Measurements from ENCODE around the gene WWP2. TPM values are rescaled to one million over a fixed set of nuclear protein-coding genes. Genes with fewer than 3 reads are reported as not detected.
A peak's percentile ranks its signal among the peaks of the same experiment; 100 is the strongest.

WWP2 gene
- total RNA-seq, 6 donors from 2014 or later, result 59.5 to 125 (median 82.3) TPM

GRCh38 chr16:69833357-69834282 lies 71.5 kb downstream of the WWP2 start:
- Histone ChIP-seq H3K27me3 (no peaks in the 10 kb centered on the region), H3K27ac (peak overlapping the region; percentile 16 to 53 (median 30)), H3K4me1 (peaks cover 21 to 41% (median 38%) of the 10 kb centered on the region in 4 donors), H3K9me3 (no peaks in the 10 kb centered on the region), H3K4me3 (no peak overlapping the region), H3K36me3 (peaks cover 0 to 3% (median 1%) of the 10 kb centered on the region in 4 donors)
- WGBS, 2 donors, result 64 to 69% methylated on average over 7 of the region's 7 CpGs
- peak in 1 of 2 donors; percentile 78 for DNase-seq
- ATAC-seq (ENCODE audit: low FRiP score in 2 of 2), result no peak
- TF ChIP-seq EP300 (IDR thresholded peaks at IDR 0.05) (no peak), POLR2A (IDR thresholded peaks at IDR 0.05) (no peak), CTCF (IDR thresholded peaks at IDR 0.05) (no peak), POLR2AphosphoS5 (IDR thresholded peaks at IDR 0.05) (no peak)

- WGBS, 2 donors, result 89 to 95% methylated on average over 7 of the region's 7 CpGs
- no peak overlapping the region for H3K27ac ChIP-seq
Measured at GRCh38 chr16:69834807-69835466, 72.8 kb downstream of the WWP2 start.

GRCh38 chr16:69836257-69836656 lies 74.1 kb downstream of the WWP2 start:
- 93 to 100% methylated on average over 1 of the region's 1 CpG for WGBS, 2 donors
- TF ChIP-seq POLR2AphosphoS5 (IDR thresholded peaks at IDR 0.05) (no peak), POLR2A (IDR thresholded peaks at IDR 0.05) (no peak), CTCF (IDR thresholded peaks at IDR 0.05) (no peak), EP300 (IDR thresholded peaks at IDR 0.05) (no peak)
- Histone ChIP-seq H3K27ac (no peak overlapping the region), H3K27me3 (no peaks in the 10 kb centered on the region), H3K4me3 (no peak overlapping the region), H3K36me3 (peaks cover 0 to 6% (median 3%) of the 10 kb centered on the region in 4 donors), H3K4me1 (peaks cover 35 to 47% (median 41%) of the 10 kb centered on the region in 4 donors), H3K9me3 (no peaks in the 10 kb centered on the region)
- ATAC-seq (ENCODE audit: low FRiP score in 2 of 2) (no peak), DNase-seq (no peak)

More at GRCh38 chr16:69834807-69835466, 72.8 kb downstream of the WWP2 start:
- no peak for ATAC-seq (ENCODE audit: low FRiP score in 2 of 2)
- Histone ChIP-seq H3K27me3 (no peaks in the 10 kb centered on the region), H3K9me3 (no peaks in the 10 kb centered on the region), H3K36me3 (no peaks in the 10 kb centered on the region), H3K4me1 (peaks cover 31 to 54% (median 49%) of the 10 kb centered on the region in 4 donors), H3K4me3 (no peak overlapping the region)
- TF ChIP-seq CTCF (IDR thresholded peaks at IDR 0.05) (no peak), POLR2AphosphoS5 (IDR thresholded peaks at IDR 0.05) (no peak), POLR2A (IDR thresholded peaks at IDR 0.05) (no peak), EP300 (IDR thresholded peaks at IDR 0.05) (no peak)
- no peak for DNase-seq

- no peak for TF ChIP-seq POLR2AphosphoS5 (IDR thresholded peaks at IDR 0.05)
- no peak for TF ChIP-seq EP300 (IDR thresholded peaks at IDR 0.05)
- no peak for TF ChIP-seq CTCF (IDR thresholded peaks at IDR 0.05)
- no peak for TF ChIP-seq POLR2A (IDR thresholded peaks at IDR 0.05)
- no peak overlapping the region for H3K4me3 ChIP-seq
- H3K27ac ChIP-seq, result no peak overlapping the region
- no peaks in the 10 kb centered on the region for H3K27me3 ChIP-seq
- H3K4me1 ChIP-seq, result peaks cover 31 to 42% (median 33%) of the 10 kb centered on the region in 4 donors
- H3K9me3 ChIP-seq, result no peaks in the 10 kb centered on the region
- peaks cover 0 to 17% (median 7%) of the 10 kb centered on the region in 4 donors for H3K36me3 ChIP-seq
- ATAC-seq (ENCODE audit: low FRiP score in 2 of 2) (no peak), DNase-seq (no peak)
- WGBS, 2 donors, result 90 to 96% methylated on average over 5 of the region's 5 CpGs
Measured at GRCh38 chr16:69837380-69837779, 75.2 kb downstream of the WWP2 start.

Data from upper lobe of left lung (tissue), 6 donors.